ENCODE data around the gene HSPB8.

HSPB8 gene

GRCh38 chr12:119183942-119184695 is 5.4 kb downstream of the HSPB8 start:
- TF ChIP-seq POLR2AphosphoS5 (IDR thresholded peaks at IDR 0.05; ENCODE audit: low read depth): no peak
- TF ChIP-seq, protein P1, sequence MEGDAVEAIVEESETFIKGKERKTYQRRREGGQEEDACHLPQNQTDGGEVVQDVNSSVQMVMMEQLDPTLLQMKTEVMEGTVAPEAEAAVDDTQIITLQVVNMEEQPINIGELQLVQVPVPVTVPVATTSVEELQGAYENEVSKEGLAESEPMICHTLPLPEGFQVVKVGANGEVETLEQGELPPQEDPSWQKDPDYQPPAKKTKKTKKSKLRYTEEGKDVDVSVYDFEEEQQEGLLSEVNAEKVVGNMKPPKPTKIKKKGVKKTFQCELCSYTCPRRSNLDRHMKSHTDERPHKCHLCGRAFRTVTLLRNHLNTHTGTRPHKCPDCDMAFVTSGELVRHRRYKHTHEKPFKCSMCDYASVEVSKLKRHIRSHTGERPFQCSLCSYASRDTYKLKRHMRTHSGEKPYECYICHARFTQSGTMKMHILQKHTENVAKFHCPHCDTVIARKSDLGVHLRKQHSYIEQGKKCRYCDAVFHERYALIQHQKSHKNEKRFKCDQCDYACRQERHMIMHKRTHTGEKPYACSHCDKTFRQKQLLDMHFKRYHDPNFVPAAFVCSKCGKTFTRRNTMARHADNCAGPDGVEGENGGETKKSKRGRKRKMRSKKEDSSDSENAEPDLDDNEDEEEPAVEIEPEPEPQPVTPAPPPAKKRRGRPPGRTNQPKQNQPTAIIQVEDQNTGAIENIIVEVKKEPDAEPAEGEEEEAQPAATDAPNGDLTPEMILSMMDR (IDR thresholded peaks at IDR 0.05; ENCODE audit: insufficient read depth, low read length): no peak
- TF ChIP-seq REST (IDR thresholded peaks at IDR 0.05; ENCODE audit: insufficient replicate concordance, low read depth): no peak
- TF ChIP-seq SPI1 (IDR thresholded peaks at IDR 0.05; ENCODE audit: borderline replicate concordance, low read depth): no peak
- no peak for TF ChIP-seq GABPA (IDR thresholded peaks at IDR 0.05; ENCODE audit: low read depth)
- Histone ChIP-seq H3K27me3 (ENCODE audit: insufficient read depth, poor library complexity, severe bottlenecking) (no peaks in the 10 kb centered on the region), H3K27ac (replicated peaks) (no peak overlapping the region), H3K4me3 (replicated peaks; ENCODE audit: insufficient read depth, low read length) (no peak overlapping the region)
- DNase-seq (ENCODE audit: low read depth in 1 of 2, low spot score in 1 of 2): no peak

DNA sequence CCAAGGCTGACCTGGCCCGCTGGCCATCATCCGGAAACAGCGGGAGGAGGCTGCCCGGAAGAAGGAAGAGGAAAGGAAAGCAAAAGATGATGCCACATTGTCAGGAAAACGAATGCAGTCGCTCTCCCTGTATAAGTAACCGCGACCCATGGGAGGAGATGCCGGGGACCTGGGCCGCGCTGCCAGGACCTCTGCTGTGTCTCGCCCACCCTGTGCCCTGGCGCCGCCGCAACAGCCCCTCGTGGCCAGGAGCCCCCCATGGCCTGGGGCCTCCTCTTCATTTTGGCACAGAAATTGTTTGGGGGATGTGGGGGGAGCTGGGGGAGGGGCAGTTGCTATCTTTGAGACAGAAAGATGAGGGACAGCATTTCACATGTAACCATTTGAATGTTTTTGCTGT is 16.5 kb downstream of the HSPB8 start:
- Histone ChIP-seq H3K4me3 (replicated peaks; ENCODE audit: insufficient read depth, low read length) (no peak overlapping the region), H3K27ac (replicated peaks) (no peak overlapping the region), H3K27me3 (ENCODE audit: insufficient read depth, poor library complexity, severe bottlenecking) (no peaks in the 10 kb centered on the region)
- TF ChIP-seq, protein P1 (IDR thresholded peaks at IDR 0.05; ENCODE audit: insufficient read depth, low read length): no peak
- TF ChIP-seq SPI1 (IDR thresholded peaks at IDR 0.05; ENCODE audit: borderline replicate concordance, low read depth) (no peak), REST (IDR thresholded peaks at IDR 0.05; ENCODE audit: insufficient replicate concordance, low read depth) (no peak), GABPA (IDR thresholded peaks at IDR 0.05; ENCODE audit: low read depth) (no peak), POLR2AphosphoS5 (IDR thresholded peaks at IDR 0.05; ENCODE audit: low read depth) (no peak)
- DNase-seq (ENCODE audit: low read depth in 1 of 2, low spot score in 1 of 2): no peak

- TF ChIP-seq GABPA (IDR thresholded peaks at IDR 0.05; ENCODE audit: low read depth): no peak
- TF ChIP-seq POLR2AphosphoS5 (IDR thresholded peaks at IDR 0.05; ENCODE audit: low read depth): no peak
- TF ChIP-seq, protein P1 (IDR thresholded peaks at IDR 0.05; ENCODE audit: insufficient read depth, low read length): no peak
- no peak for TF ChIP-seq REST (IDR thresholded peaks at IDR 0.05; ENCODE audit: insufficient replicate concordance, low read depth)
- TF ChIP-seq SPI1 (IDR thresholded peaks at IDR 0.05; ENCODE audit: borderline replicate concordance, low read depth): no peak
- Histone ChIP-seq H3K4me3 (replicated peaks; ENCODE audit: insufficient read depth, low read length) (no peak overlapping the region), H3K27ac (replicated peaks) (no peak overlapping the region), H3K27me3 (ENCODE audit: insufficient read depth, poor library complexity, severe bottlenecking) (no peaks in the 10 kb centered on the region)
- DNase-seq (ENCODE audit: low read depth in 1 of 2, low spot score in 1 of 2): no peak
Measured at GRCh38 chr12:119198440-119198839, 19.7 kb downstream of the HSPB8 start.
